Gastroesophageal sphincter (tissue), 3 donors: Measurements from ENCODE around the gene ADGB.

ENCODE experiments used
- POLR2AphosphoS5 ChIP-seq: sonication (generic); formaldehyde crosslinking; IDR thresholded peaks from one replicate; pipeline ENCODE4 v1.6.1; 2017; ENCODE audit warnings: antibody characterized with exemption
- TF ChIP-seq, protein P1 (sequence below), 4 experiments: fragments of 200-600 bp in 2 of 4; fragments of 450-650 bp in 2 of 4; sonication (generic) in 1 of 4; IDR thresholded peaks; one replicate each; pipeline ENCODE4 v1.5.1; 2017 to 2019; ENCODE audit warnings: antibody characterized with exemption in 4 of 4, mild to moderate bottlenecking in 2 of 4, moderate library complexity in 2 of 4

DNA sequence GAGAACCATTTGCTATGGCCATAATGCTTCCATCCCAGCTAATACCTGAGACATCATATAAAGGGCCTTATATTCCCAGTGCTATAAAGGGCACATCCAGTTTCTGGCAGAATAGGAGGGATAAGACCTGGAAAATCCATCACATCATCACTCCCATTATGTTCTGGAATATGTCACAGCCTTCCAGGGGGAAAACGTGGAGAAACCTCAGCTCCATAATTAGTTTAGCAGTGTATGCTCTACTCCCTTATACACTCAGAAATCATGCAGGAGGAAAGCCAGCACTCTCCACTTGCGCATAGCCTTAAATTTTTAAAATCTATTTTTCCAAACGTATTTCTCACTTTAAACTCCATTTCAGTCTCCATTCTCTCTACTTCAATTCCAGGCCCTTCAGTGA is 140.9 kb downstream of the ADGB start:
- TF ChIP-seq, protein P1, sequence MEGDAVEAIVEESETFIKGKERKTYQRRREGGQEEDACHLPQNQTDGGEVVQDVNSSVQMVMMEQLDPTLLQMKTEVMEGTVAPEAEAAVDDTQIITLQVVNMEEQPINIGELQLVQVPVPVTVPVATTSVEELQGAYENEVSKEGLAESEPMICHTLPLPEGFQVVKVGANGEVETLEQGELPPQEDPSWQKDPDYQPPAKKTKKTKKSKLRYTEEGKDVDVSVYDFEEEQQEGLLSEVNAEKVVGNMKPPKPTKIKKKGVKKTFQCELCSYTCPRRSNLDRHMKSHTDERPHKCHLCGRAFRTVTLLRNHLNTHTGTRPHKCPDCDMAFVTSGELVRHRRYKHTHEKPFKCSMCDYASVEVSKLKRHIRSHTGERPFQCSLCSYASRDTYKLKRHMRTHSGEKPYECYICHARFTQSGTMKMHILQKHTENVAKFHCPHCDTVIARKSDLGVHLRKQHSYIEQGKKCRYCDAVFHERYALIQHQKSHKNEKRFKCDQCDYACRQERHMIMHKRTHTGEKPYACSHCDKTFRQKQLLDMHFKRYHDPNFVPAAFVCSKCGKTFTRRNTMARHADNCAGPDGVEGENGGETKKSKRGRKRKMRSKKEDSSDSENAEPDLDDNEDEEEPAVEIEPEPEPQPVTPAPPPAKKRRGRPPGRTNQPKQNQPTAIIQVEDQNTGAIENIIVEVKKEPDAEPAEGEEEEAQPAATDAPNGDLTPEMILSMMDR (IDR thresholded peaks at IDR 0.05) = no peak
- TF ChIP-seq POLR2AphosphoS5 = no peak
